HG03354 (cell line): Measurements from ENCODE around the gene OR5H14.
"Not testable (repeated sequence)": the region's sequence is repeated elsewhere in the genome, so short reads cannot be mapped to it uniquely, and the experiment has no call there.

Source experiments
- ATAC-seq: cut with Tn5 transposase; IDR thresholded peaks from one replicate; pipeline ENCODE4 v1.9.1; 2021; ENCODE audit warnings: mild to moderate bottlenecking; ENCODE audit not compliant: unreplicated experiment, poor library complexity, severe bottlenecking

The OR5H14 gene

DNA sequence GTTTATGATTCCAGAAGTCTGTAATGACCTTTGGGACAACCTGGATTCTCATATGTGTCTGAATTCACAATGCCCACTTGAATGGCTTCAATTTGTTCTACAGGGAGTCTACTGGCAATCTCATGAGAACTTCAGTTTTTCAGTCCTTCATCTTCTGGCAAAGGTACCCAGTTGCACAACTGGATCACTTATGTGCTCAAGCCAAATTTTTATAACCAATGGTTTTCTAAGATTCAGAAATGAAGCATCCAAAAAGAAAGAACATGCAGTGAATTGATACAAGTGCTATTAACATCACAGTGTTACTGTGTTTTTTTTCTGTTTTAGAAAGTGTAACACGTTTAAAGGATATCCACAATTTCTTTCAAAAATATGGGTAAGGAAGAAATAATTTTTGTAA, at the start of gene OR5H14:
Gene OR5H14 (plus strand): TSS at position 301 of the 400 bp plus-strand sequence. CDS start 1,907 bp downstream, outside the sequence.
- no peak for ATAC-seq

DNA sequence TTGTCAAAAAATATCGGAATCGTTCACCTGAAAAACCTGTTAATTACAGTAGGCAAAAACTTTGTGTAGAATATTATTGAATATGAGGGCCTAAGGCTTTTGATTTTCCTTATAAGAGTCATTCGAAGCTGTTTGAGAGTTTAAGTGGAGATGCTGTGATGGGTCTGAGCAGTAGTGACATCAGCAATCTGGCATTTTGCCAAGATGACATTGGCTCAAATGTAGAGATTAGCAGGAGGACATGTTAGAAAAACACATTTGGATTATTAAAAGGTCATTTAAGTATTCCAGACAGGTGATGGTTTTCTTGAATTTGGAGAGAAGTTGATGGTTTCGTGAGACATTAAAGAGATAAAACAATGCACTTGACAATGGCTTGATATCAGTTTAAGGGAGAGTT, 47.4 kb upstream of the OR5H14 start:
- ATAC-seq, result no peak

DNA sequence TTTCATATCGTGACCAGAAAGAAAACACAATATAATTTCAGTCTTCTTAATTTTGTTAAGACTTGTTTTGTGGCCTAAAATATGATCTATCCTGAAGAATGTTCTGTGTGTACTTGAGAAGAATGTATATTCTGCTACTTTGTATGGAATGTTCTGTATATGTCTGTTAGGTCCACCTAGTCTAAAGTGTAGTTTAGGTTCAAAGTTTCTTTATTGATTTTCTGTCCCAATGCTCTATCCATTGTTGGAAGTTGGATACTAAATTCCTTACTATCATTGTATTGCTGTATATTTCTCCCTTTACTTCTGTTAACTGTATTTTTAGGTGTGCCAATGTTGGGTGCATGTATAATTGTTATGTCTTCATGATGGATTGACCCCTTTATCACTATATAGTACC, 39.1 kb upstream of the OR5H14 start:
- ATAC-seq, result no peak

DNA sequence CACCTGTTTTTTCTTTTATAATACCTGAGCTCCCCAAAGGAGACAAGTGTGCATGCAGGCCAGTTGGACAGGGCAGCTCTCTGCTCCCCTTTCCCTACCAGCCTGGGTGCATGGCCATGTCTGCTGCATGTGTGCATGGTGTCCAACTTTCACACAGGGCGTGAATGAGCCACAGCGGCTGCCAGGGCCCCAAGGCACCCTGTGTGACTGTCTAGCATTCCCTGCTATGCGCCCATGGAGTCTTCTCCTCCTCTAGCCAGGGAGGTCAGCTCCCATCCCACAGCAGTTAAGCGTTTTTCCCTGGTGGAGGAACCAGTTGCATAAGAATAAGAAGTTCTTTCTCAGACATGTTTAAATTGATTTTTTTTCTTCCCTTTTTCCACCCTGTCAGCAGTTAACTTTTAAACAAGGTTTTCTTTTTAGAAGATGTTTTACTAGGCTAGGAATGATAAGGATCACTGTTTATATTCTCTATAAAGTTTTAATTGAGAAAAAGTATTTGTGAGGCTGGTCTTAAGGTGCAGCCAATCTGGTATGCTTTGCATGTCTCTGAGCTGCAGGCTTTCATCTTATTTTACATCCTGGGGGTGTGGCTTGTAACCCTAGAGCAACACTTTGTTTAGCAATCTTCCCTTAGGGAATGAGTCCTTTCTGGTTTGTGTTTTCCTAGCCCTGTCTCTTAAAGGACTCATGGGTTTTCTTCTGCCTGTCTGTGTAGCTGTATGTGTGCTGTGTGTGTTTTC, 37.3 kb upstream of the OR5H14 start:
- ATAC-seq, result no peak

DNA sequence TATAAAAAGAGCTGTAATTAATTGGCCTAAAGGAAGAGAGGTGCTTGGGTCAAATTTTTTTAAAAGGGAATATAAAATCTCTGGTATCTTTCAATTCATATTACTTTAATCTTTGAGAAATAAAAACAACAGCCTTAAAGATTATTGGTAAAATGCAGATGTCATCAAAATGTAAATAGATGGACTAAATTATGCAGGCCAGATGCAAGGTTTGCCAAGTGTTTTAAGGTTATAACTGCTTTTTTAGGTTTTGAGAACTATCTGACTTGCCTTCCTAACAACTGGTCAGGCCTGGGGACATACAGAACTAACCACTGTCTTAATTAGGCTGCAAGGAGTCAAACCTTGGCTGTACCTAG, 36.8 kb upstream of the OR5H14 start:
- no peak for ATAC-seq

DNA sequence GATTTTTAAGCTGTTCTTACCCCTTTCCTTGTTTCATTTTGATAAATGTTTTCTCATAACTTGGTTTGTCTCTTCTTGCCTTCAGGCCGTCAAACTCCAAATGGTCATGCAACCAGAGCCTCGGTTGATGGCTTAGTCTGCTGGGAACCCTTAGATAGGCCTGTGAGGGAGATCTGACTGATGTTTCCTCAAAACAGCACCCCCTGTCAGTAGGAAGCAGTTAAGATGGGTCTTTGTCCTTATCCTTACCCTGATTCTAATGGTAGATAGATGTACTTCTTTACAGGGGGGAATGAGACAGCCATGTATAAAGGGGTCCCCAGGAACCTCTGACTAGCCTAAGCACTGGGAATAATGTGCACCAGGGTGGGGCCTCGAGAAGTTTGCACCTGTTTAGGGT, 33.0 kb upstream of the OR5H14 start:
- ATAC-seq, result no peak

DNA sequence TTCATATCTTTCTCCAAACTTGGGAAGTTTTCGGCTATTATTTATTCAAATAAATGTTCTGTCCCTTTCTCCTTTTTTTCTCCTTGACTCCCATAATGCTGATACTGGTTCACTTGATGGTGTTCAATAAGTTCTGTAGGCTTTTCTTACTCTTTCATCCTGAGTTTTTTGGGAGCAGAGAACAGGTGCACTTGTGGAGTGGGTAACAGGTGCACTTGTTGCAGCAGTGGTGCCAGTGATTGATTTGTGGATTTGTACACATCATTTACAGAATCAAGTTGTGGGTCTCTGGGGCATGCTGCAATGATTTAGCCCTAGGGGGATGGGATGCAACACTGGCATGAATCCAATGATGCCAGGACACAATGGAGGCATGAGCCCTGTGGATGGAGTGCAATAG, 31.6 kb upstream of the OR5H14 start:
- no peak for ATAC-seq

DNA sequence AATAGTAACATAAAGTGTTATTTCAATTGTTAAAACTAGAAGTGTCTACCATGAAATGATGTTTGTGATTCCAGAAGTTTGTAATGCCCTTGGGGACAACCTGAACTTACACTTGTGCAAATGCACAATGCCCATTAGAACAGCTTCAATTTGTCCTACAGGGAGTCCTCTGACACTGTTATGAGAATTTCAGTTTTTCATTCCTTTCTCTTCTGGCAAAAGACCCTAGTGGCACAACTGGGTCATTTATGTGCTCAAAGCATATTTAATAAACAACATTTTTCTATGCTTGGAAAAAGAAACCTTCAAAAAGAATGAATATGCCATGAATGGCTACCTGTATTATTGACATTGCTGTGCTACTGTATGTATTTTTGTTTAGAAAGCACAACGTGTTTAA, 16.9 kb upstream of the OR5H14 start, which contains the start of gene OR5H1:
Gene OR5H1 (plus strand): TSS at position 301 of the 400 bp plus-strand sequence. CDS start 1,977 bp downstream, outside the sequence.
- ATAC-seq, result no peak

DNA sequence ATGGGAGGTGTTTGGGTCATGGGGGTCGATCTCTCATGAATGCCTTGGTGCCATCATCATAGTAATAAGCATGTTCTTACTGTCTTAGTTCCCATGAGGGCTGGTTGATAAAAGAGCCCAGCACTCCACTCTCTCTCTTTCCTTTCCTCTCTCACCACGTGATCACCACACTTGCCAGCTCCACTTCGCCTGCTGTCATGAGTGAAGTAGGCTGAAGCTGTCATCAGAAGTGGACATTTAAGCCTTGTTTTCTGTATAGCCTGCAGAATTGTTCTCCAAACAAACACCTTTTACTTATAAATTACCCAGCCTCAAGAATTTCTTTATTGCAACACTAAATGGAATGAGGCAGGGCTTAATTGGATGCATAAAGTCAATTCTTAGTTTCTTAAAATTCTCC, 10.6 kb upstream of the OR5H14 start:
- no peak for ATAC-seq

DNA sequence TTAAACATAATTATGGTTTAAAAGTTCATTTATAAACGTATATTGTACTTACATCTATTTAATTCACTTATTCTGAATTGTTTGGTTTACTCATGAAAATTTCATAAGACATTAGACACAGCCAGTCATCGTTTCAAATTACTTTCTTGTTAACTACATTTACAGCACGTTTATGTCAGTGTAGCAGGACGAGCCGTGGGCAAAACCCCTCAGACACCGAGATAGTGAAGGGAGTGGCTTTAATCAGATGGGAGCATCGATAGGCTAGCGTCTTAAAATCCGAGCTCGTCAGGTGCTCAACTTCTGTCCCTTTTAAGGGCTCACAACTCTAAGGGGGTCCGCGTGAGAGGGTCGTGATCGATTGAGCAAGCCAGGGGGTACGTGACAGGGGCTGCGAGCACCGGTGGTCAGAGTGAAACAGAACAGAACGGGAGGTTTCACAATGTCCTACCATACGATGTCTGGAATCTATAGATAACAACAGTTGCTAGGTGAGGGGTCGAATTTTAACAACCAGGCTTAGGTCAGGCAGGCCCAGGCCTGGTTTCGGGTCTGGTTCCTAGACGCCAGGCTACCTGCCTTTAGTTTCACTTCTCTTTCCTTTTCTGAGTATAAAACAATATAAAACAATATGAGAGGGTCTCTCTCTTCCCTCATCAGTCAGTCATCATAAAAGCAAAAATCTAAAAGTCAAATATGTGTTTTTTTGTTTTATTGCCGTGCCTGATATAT, 9.3 kb upstream of the OR5H14 start:
- ATAC-seq, result not testable (repeated sequence)

DNA sequence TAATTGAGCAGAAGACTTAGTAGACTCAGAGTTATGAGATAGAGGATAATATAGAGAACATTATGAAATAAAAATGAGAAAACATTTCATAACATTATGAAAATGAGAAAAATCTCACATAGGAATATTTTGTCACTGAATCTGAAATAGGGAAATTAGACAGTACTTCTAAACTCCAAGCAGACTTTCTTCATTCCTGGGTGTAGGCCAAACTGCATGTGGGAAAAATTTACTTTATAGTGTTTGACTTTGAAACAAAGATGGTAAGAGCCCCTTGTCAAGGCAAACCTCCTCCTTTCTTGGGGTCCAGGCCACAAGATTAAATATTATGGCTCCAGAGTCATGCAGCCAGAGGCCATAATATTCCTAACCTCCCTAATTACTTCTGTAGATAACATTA, 6.7 kb upstream of the OR5H14 start:
- no peak for ATAC-seq

DNA sequence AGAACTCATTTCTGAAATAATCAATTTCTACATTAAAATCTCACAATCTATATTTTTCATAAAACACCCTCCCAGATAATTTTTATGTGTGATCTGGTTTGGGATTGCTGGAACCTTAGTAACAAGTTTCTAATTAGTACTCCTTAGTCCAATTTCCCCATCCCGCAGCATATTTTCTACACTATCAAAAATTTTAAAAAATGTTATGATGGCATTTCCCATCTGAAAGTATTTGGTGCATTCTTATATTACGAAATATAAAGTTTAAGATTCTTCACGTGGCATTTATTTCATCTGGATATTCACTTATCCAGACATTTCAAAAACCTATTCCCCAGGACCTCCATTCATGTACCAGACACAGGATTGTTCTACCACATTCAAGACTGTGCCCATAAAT, 1.5 kb downstream of the OR5H14 start:
- ATAC-seq, result no peak

DNA sequence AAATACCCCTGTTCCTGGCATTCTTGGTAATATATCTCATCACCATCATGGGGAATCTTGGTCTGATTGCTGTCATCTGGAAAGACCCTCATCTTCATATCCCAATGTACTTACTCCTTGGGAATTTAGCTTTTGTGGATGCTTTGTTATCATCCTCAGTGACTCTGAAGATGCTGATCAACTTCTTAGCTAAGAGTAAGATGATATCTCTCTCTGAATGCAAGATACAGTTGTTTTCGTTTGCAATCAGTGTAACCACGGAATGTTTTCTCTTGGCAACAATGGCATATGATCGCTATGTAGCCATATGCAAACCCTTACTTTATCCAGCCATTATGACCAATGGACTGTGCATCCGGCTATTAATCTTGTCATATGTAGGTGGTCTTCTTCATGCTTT, 2.2 kb downstream of the OR5H14 start:
- not testable (repeated sequence) for ATAC-seq

DNA sequence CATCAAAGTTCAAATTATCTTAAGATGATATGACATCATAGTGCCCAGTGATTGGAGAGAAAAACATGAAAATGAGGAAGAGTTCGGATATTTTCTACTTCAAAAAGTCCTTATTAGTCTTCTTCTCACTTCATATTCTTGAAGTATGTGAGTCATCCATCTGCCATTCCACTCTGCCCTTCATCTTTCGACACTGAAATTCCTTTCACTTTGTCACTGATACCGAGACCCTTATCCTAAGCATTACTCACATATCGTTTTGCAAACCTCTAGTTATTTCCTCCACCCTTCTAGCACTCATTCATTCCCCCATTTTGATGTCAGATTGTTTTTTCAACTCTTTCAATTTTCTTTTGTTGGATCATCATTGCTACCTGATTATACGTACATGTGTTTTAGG, 4.0 kb downstream of the OR5H14 start:
- no peak for ATAC-seq

DNA sequence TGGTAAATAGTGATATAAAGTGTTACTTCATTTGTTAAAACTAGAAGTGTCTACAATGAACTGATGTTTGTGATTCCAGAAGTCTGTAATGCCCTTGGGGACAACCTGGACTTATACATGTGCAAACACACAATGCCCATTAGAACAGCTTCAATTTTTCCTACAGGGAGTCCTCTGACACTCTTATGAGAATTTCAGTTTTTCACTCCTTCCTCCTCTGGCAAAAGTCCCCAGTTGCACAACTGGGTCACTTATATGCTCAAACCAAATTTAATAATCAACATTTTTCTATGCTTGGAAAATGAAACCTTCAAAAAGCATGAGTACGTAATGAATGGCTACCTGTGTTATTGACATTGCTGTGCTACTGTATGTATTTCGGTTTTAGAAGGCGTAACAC, 19.1 kb downstream of the OR5H14 start, which contains the start of gene OR5H15:
Gene OR5H15 (plus strand): TSS at position 301 of the 400 bp plus-strand sequence. CDS start 2,004 bp downstream, outside the sequence.
- ATAC-seq, result no peak

DNA sequence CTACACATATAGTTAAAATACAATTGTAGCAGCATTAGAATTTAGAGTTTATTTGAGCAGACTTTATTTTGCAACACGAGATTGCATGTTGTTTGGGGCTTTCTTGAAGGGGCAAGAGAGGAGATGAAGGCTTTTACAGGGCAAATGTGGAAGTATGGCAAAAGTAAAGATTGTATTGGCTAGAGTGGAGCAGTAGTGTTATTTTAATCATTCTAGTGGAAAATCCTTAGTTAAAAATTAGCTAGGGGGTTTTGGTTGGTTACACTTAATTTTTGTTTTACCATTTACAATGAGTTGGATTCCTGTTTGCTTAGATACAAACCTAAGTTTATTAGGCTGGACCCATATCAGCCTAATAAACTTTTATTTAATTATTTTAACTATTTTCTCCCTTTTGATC, 23.8 kb downstream of the OR5H14 start:
- peak; percentile 63 for ATAC-seq

DNA sequence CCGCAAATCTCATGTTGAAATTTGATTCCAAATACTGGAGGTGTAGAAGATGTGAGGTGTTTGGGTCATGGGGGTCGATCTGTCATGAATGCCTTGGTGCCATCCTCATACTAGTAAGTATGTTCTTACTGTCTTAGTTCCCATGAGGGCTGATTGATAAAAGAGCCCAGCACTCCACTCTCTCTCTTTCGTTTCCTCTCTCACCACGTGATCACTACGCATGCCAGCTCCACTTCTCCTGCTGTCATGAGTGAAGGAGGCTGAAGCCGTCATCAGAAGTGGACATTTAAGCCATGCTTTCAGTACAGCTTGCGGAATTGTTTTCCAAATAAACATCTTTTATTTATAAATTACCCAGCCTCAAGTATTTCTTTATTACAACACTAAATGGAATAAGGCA, 25.3 kb downstream of the OR5H14 start:
- no peak for ATAC-seq

DNA sequence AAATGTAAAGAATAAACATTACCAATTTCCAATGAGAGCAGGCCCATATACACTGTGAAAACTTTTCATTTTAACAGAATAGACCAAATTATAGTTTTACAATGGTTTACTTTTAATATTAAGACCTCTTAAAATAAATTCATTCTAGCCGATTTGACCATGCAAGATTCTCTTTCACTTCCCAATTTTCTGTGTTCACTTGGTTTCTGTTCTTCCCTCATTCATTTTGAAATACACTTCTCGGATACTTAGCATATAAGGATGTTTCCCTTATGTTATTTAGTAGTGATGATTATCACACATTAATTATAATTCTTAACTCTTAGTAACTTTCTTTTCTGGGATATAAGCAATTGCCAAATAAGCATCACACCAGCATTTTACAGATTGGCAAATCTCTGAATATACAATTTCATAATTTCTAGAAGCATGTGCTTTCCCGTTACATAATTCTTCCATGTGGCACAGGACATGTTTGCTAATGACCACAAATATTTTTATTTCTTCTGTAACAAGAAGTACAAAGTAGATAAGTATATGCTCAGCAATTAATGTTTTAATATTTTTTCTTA, 33.1 kb downstream of the OR5H14 start:
- no peak for ATAC-seq

DNA sequence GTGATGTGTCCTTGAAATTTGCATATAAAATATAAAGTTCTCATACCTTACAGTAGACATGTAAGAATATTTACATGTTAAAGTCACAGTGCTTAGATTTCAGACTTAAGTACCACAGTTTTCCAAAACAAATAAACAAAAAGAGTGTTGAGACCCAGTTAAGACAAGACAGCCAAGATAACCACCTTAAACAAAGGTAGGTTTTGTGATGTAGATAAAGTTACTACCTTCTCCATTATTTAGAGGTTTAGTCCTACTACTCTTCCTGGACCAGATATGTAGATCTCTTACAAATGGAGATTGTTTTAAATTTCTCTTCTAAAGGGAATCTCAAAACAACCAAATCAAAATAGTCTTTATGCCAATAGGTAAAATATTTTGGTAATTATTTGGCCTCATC, 34.9 kb downstream of the OR5H14 start:
- ATAC-seq, result no peak

DNA sequence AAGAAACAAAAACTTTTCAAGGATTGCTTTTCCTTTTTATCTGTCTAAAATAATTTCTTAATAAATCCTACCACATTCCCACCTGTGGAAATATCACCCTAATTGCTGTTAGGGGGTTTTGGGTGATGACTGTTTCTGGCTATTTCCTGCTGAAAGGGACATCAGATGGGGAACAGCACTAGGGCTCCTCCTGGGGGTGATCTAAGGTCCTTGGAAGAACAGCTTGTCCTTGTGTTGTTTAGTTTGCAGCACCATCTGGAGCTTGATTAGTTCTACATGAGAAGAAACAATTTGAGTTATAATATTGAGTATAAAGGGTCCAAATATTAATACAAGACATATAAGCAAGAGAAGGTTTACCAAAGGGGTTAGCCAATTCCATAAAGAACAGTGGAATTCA, 37.9 kb downstream of the OR5H14 start:
- ATAC-seq, result no peak

DNA sequence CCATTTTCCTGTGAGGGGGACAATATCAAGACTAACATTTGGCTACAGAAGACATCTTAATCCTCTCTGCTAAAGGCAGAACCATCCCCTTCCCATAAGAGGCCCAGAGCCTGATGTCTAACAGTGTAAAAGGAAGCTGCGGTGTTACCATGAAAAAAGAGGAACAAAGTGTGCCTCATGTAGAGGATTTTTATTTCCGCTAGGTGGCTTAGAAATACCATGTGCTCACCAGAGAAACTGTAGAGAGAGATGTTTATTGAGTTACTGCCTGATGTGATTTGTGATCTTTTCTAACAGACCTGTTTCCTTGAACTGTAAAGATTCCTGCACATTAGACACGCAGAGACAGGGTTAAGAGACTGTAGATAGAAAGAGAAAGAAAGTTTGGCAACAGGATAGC, 41.3 kb downstream of the OR5H14 start:
- peak; percentile 97 for ATAC-seq
